AG09309 (cell line): ENCODE measurements around the gene ASB15.

Experiments used
- DNase-seq: peaks from one replicate; pipeline ENCODE4 v3.0.0-alpha.2; 2010; ENCODE audit warnings: low read depth
- H3K4me3 ChIP-seq: 2 replicates; pipeline ENCODE4 v1.5.1; 2011; ENCODE audit warnings: mild to moderate bottlenecking, low read depth, low read length, moderate library complexity; ENCODE audit not compliant: control insufficient read depth
- TF ChIP-seq, protein P1 (sequence below): IDR thresholded peaks from 2 replicates; pipeline ENCODE4 v1.5.1; 2011; ENCODE audit warnings: mild to moderate bottlenecking, low read depth, low read length, inconsistent platforms; ENCODE audit not compliant: insufficient read depth, control insufficient read depth; ENCODE audit errors: missing control alignments

ASB15 gene

DNA sequence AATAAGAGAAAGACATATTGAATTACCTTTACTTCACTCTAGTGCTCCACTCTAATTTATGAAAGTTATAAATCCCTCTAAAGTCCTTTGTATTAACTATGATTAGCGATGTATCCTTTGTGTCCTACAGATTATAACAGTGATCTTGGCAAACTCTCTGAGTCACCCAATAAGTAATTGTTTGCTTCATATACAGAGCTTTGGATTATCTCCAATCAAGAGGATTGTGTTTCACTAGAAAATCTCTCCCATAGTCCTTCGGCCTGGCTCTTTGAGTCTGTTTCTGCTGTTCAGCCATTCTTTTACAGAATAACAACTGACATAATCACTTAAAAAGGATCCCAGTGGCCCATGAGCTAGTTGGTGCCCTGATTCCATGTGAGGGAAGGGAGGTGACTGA, 63.5 kb downstream of the ASB15 start:
- H3K4me3 ChIP-seq: no peak overlapping the region
- no peak for DNase-seq
- TF ChIP-seq, protein P1, sequence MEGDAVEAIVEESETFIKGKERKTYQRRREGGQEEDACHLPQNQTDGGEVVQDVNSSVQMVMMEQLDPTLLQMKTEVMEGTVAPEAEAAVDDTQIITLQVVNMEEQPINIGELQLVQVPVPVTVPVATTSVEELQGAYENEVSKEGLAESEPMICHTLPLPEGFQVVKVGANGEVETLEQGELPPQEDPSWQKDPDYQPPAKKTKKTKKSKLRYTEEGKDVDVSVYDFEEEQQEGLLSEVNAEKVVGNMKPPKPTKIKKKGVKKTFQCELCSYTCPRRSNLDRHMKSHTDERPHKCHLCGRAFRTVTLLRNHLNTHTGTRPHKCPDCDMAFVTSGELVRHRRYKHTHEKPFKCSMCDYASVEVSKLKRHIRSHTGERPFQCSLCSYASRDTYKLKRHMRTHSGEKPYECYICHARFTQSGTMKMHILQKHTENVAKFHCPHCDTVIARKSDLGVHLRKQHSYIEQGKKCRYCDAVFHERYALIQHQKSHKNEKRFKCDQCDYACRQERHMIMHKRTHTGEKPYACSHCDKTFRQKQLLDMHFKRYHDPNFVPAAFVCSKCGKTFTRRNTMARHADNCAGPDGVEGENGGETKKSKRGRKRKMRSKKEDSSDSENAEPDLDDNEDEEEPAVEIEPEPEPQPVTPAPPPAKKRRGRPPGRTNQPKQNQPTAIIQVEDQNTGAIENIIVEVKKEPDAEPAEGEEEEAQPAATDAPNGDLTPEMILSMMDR: no peak

DNA sequence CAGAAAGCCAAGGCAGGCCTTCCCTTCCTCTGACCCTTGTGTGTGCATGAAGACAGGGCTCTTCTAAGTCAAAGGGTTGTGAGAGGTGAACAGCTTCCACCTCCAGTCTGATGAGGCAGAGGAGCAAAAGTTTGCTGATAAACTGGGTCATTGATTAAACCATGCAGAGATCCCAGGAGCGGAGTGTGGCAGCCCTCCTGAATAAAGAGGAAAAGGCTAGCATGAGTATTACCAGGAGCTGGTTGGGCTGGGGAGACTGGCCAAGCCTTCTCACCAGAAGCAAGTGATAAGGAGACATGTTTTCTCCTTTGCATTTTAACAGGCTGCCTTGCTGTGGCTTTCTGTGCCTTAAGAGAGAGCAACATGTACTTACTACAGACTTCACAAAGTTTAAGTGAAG, 64.3 kb downstream of the ASB15 start:
- TF ChIP-seq, protein P1: no peak
- no peak for DNase-seq
- H3K4me3 ChIP-seq: no peak overlapping the region

DNA sequence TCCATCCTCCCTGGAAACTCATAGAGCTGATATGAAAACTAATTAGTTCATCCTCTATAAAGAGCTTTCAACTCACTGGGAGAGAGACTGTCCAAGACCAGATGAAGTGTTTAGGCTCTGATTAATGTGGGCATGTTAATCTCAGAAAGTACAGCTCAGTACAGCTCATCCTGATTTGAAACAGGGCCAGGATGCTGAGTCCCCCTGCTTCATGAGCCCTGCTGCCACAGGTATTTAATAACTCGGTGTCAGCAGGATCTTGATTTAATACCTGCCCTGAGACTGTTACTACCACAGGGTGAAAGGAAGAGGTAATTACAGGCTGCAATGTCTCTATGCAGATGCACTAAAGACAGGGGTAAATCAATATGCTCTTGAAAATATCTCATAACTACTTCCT, 64.9 kb downstream of the ASB15 start:
- TF ChIP-seq, protein P1: no peak
- H3K4me3 ChIP-seq: no peak overlapping the region
- no peak for DNase-seq

DNA sequence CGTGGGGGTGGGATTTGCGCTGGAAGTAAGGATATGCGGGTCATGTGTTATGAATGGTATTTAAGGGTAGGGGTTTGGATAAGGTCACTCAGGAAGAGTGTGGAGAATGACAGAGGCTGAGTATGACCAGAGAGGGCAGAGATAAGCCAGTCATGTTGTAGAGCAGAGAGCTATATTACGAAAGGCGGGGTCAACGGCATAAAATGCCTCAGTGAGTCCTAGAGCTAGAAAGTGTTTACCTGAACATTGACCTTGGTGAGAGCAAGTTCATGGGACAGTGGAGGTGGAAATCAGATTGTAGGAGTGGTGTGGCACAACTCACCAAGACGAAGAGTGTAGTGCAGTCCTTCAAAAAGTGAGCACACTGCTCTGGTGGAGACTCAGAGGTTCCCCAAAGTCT, 67.9 kb downstream of the ASB15 start:
- TF ChIP-seq, protein P1: no peak
- DNase-seq: no peak
- no peak overlapping the region for H3K4me3 ChIP-seq

DNA sequence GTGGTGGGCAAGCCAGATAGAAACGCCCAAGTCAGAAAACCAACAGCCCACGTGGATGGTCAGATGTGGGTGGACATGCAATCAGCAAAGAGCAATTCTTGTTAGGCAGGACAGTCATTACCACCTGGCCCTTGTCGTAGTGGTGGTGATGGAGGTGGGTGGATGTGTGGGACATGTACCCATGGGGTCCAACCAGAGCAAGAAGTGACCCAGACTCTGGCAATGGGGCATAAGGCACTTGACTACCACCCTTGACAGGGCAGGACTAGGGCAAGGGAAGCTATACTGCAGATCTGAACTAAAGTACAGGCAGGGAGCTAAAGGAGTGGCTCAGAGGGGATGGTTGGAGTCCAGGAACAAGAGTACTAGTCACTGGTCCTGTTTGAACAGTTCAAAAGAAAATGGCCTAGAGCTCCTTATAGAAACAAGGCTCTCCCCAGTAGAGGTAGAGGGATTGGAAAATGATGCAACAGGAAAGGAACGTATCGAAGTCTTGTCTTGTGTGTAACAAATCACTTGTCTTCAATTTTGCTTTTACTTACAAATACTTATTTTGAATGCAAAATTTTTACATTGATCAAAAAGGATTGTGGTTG, 71.6 kb downstream of the ASB15 start:
- DNase-seq: no peak
- H3K4me3 ChIP-seq: no peak overlapping the region
- TF ChIP-seq, protein P1: no peak

DNA sequence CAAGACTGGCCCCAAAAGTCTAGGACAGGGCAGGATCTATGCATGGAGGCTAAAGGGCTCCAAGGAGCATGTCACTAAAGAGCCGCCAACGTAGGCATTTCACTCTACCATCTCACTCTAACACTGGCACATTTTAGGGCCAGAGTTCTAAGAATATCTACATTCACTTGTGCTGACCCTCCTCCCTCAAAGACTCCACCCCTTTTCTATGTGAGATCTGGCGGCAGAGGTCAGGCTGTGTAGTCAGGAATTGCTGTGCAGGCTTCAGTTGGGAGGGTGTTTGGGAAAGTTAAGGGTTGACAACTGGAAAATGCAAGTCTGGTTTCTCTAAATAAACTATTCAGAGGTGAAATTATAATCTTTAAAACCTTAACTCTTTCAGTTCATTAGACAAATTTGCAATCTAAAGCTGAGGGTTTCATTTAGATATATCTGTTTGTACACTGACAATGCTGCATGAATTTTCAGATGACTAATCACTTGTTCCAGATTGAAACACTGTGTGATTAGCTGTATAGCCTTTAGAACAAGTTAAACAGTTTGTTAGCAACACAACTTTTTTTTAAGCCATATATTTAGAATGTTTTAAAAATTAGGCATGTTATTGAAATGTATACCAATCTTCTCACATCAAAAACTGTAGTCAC, 72.3 kb downstream of the ASB15 start:
- no peak overlapping the region for H3K4me3 ChIP-seq
- no peak for DNase-seq
- TF ChIP-seq, protein P1: no peak
